Activated B cell treated with CpG ODN at 0.5 μM for 24 hours (primary cell): ENCODE measurements around the gene DGCR2. TPM values are rescaled to one million over a fixed set of nuclear protein-coding genes. Genes with fewer than 3 reads are reported as not detected.

ENCODE experiments used
- ATAC-seq: fragments of 200-7000 bp; cut with Tn5 transposase; one replicate; pipeline ENCODE4 v1.10.0; 2021; ENCODE audit warnings: low read depth, mild to moderate bottlenecking, moderate library complexity
- CTCF ChIA-PET: fragments of 350-600 bp; sonication (Branson Sonifier 250); formaldehyde crosslinking; loops from one replicate; lab custom pipeline; 2021; ENCODE audit warnings: antibody characterized with exemption; lab: Charles Lee
- POLR2A ChIA-PET: fragments of 350-600 bp; sonication (Branson Sonifier 250); formaldehyde crosslinking; loops from one replicate; lab custom pipeline; 2021; ENCODE audit warnings: antibody characterized with exemption; lab: Charles Lee
- DNase-seq: peaks from one replicate; pipeline ENCODE4 v3.0.0; 2022
- H3K27ac Mint-ChIP-seq: one replicate; pipeline ENCODE4 v1.8.0; 2020; ENCODE audit warnings: mixed read lengths
- H3K27me3 Mint-ChIP-seq: one replicate; pipeline ENCODE4 v1.8.0; 2021; ENCODE audit warnings: mixed read lengths
- H3K36me3 Mint-ChIP-seq: one replicate; pipeline ENCODE4 v1.8.0; 2021; ENCODE audit warnings: low read depth, mixed read lengths
- H3K4me1 Mint-ChIP-seq: one replicate; pipeline ENCODE4 v1.8.0; 2021; ENCODE audit warnings: mixed read lengths
- H3K4me3 Mint-ChIP-seq: one replicate; pipeline ENCODE4 v1.8.0; 2020; ENCODE audit warnings: mild to moderate bottlenecking, mixed read lengths
- H3K9me3 Mint-ChIP-seq: one replicate; pipeline ENCODE4 v1.8.0; 2020; ENCODE audit warnings: mixed read lengths
- intact Hi-C: fragments of 100-400 bp; cut with micrococcal nuclease; formaldehyde crosslinking; loops from one replicate; pipeline ENCODE4 v1.15.1; 2024
- total RNA-seq: library from RNA; stranded (reverse); gene quantifications from 2 replicates; pipeline ENCODE4 v1.2.3, GENCODE V29; 2022
- TF ChIP-seq, protein P1 (sequence below): fragments of 200-600 bp; IDR thresholded peaks from one replicate; pipeline ENCODE4 v1.8.0; 2022; ENCODE audit warnings: antibody characterized with exemption, mild to moderate bottlenecking

The DGCR2 gene
- total RNA-seq, 1 donor from 2014 or later: 33.2 TPM

GRCh38 chr22:19137384-19138216 lies 15.4 kb upstream of the DGCR2 start:
- no peaks in the 10 kb centered on the region for H3K9me3 Mint-ChIP-seq
- ChIA-PET POLR2A (interaction anchor here (1.0 kb wide), 1 partner anchor 15 kb away, joined by 3 read pairs; the partner anchor contains the start of gene DGCR2), CTCF (no interaction called here)
- H3K4me3 Mint-ChIP-seq: no peak overlapping the region
- DNase-seq (no peak), ATAC-seq (no peak)
- H3K36me3 Mint-ChIP-seq: peaks cover 87% of the 10 kb centered on the region
- intact Hi-C loops: no loop called here
- no peaks in the 10 kb centered on the region for H3K27me3 Mint-ChIP-seq
- H3K4me1 Mint-ChIP-seq: peaks cover under 1% of the 10 kb centered on the region
- TF ChIP-seq, protein P1, sequence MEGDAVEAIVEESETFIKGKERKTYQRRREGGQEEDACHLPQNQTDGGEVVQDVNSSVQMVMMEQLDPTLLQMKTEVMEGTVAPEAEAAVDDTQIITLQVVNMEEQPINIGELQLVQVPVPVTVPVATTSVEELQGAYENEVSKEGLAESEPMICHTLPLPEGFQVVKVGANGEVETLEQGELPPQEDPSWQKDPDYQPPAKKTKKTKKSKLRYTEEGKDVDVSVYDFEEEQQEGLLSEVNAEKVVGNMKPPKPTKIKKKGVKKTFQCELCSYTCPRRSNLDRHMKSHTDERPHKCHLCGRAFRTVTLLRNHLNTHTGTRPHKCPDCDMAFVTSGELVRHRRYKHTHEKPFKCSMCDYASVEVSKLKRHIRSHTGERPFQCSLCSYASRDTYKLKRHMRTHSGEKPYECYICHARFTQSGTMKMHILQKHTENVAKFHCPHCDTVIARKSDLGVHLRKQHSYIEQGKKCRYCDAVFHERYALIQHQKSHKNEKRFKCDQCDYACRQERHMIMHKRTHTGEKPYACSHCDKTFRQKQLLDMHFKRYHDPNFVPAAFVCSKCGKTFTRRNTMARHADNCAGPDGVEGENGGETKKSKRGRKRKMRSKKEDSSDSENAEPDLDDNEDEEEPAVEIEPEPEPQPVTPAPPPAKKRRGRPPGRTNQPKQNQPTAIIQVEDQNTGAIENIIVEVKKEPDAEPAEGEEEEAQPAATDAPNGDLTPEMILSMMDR: no peak
- no peak overlapping the region for H3K27ac Mint-ChIP-seq

- H3K9me3 Mint-ChIP-seq: no peaks in the 10 kb centered on the region
- peaks cover 87% of the 10 kb centered on the region for H3K36me3 Mint-ChIP-seq
These were observed 14.7 kb upstream of the DGCR2 start for GRCh38 chr22:19136915-19137314.

DNA sequence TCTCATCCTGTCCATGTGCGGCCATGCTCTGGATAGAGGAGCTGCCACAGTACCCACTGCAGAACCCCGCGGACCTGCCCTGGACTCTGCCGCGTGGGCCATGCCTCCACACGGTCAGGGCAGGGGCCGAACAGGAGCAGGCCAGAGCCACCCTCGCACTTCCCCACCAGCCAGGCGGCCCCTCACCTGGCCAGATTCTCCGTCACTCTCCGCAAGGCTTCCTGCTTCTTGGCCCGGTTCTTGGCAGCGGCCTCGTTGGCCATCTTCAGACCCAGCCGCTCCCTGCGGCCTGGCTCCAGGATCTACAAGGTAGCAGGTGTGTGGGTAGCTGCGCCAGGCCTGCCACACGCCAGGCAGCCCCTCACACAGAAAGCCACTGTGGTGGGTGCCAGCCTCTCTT lies 12.7 kb upstream of the DGCR2 start:
- ATAC-seq (no peak), DNase-seq (no peak)
- Mint-ChIP-seq H3K4me1 (no peaks in the 10 kb centered on the region), H3K27me3 (no peaks in the 10 kb centered on the region), H3K9me3 (no peaks in the 10 kb centered on the region), H3K4me3 (no peak overlapping the region), H3K36me3 (peaks cover 77% of the 10 kb centered on the region), H3K27ac (no peak overlapping the region)
- CTCF ChIA-PET: no interaction called here
- TF ChIP-seq, protein P1: no peak
- POLR2A ChIA-PET: no interaction called here
- intact Hi-C loops: no loop called here

More at GRCh38 chr22:19136915-19137314, 14.7 kb upstream of the DGCR2 start:
- DNase-seq (no peak), ATAC-seq (no peak)
- ChIA-PET POLR2A (interaction anchor here (1.0 kb wide), 1 partner anchor 15 kb away, joined by 3 read pairs; the partner anchor contains the start of gene DGCR2), CTCF (no interaction called here)
- Mint-ChIP-seq H3K27me3 (no peaks in the 10 kb centered on the region), H3K4me3 (no peak overlapping the region), H3K4me1 (no peaks in the 10 kb centered on the region), H3K27ac (no peak overlapping the region)
- TF ChIP-seq, protein P1: no peak
- intact Hi-C loops: no loop called here

GRCh38 chr22:19134176-19134831 lies 12.1 kb upstream of the DGCR2 start:
- Mint-ChIP-seq H3K4me3 (no peak overlapping the region), H3K27me3 (no peaks in the 10 kb centered on the region), H3K9me3 (no peaks in the 10 kb centered on the region), H3K27ac (no peak overlapping the region), H3K36me3 (peaks cover 71% of the 10 kb centered on the region), H3K4me1 (no peaks in the 10 kb centered on the region)
- no peak for ATAC-seq
- no peak for DNase-seq
- POLR2A ChIA-PET: no interaction called here
- CTCF ChIA-PET: no interaction called here
- intact Hi-C loops: no loop called here
- TF ChIP-seq, protein P1: no peak

GRCh38 chr22:19133561-19133960 lies 11.3 kb upstream of the DGCR2 start:
- POLR2A ChIA-PET: no interaction called here
- H3K36me3 Mint-ChIP-seq: peaks cover 64% of the 10 kb centered on the region
- no peak overlapping the region for H3K27ac Mint-ChIP-seq
- DNase-seq (no peak), ATAC-seq (no peak)
- no peaks in the 10 kb centered on the region for H3K9me3 Mint-ChIP-seq
- TF ChIP-seq, protein P1: no peak
- H3K4me3 Mint-ChIP-seq: no peak overlapping the region
- CTCF ChIA-PET: no interaction called here
- intact Hi-C loops: no loop called here
- H3K27me3 Mint-ChIP-seq: no peaks in the 10 kb centered on the region
- no peaks in the 10 kb centered on the region for H3K4me1 Mint-ChIP-seq
